GM18526 (cell line): ENCODE measurements around the gene DCLK1.

ENCODE experiments used
- POLR2A ChIP-seq: IDR thresholded peaks from 3 replicates; pipeline ENCODE4 v1.6.1; 2011; ENCODE audit not compliant: insufficient read length; ENCODE audit errors: extremely low read depth

DCLK1 gene

GRCh38 chr13:35965226-35965927 is 165.8 kb downstream of the DCLK1 start:
- no peak for TF ChIP-seq POLR2A

GRCh38 chr13:35964863-35965180 is 166.4 kb downstream of the DCLK1 start:
- no peak for TF ChIP-seq POLR2A

- TF ChIP-seq POLR2A, result no peak
Measured at GRCh38 chr13:35964011-35964862, 166.9 kb downstream of the DCLK1 start.

- no peak for TF ChIP-seq POLR2A
Measured at GRCh38 chr13:35961461-35962220, 169.5 kb downstream of the DCLK1 start.

- TF ChIP-seq POLR2A, result no peak
Measured at GRCh38 chr13:35961002-35961401, 170.2 kb downstream of the DCLK1 start.

GRCh38 chr13:35957996-35958395 is 173.2 kb downstream of the DCLK1 start:
- TF ChIP-seq POLR2A, result no peak

GRCh38 chr13:35957241-35957731 is 173.9 kb downstream of the DCLK1 start:
- no peak for TF ChIP-seq POLR2A

GRCh38 chr13:35956074-35956473 is 175.1 kb downstream of the DCLK1 start:
- no peak for TF ChIP-seq POLR2A

GRCh38 chr13:35954207-35954560 is 177.0 kb downstream of the DCLK1 start:
- TF ChIP-seq POLR2A, result no peak

GRCh38 chr13:35953537-35954206 is 177.5 kb downstream of the DCLK1 start:
- no peak for TF ChIP-seq POLR2A

- no peak for TF ChIP-seq POLR2A
Measured at GRCh38 chr13:35947315-35947714, 183.9 kb downstream of the DCLK1 start.

- no peak for TF ChIP-seq POLR2A
Measured at GRCh38 chr13:35945368-35945767, 185.8 kb downstream of the DCLK1 start.

- TF ChIP-seq POLR2A, result no peak
Measured at GRCh38 chr13:35941374-35941773, 189.8 kb downstream of the DCLK1 start.

GRCh38 chr13:35940734-35941133 is 190.4 kb downstream of the DCLK1 start:
- no peak for TF ChIP-seq POLR2A
